ENCODE data around the gene DDX25.
"Not testable (repeated sequence)": the region's sequence is repeated elsewhere in the genome, so short reads cannot be mapped to it uniquely, and the experiment has no call there.

Gene DDX25

GRCh38 chr11:125903711-125904659 is at the start of gene DDX25:
Gene DDX25 (plus strand): TSS chr11:125904508. CDS start chr11:125904518, 10 bp downstream.
- DNase-seq (ENCODE audit: low read depth) = no peak

DNA sequence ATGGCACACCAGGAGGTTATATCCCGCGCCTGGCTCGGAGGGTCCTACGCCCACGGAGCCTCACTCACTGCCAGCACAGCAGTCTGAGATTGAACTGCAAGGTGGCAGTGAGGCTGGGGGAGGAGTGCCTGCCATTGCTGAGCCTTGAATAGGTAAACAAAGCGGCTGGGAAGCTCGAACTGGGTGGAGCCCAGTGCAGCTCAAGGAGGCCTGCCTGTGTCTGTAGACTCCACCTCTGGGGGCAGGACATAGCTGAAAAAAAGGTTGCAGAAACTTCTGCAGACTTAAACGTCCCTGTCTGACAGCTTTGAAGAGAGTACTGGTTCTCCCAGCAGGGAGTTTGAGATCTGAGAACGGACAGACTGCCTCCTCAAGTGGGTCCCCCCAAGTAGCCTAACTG is 46.6 kb upstream of the DDX25 start:
- not testable (repeated sequence) for DNase-seq (ENCODE audit: low read depth)

- DNase-seq (ENCODE audit: low read depth) = not testable (repeated sequence)
Observed at GRCh38 chr11:125862786-125863185, 41.5 kb upstream of the DDX25 start.

GRCh38 chr11:125865354-125865753 is 39.0 kb upstream of the DDX25 start:
- DNase-seq (ENCODE audit: low read depth) = not testable (repeated sequence)

GRCh38 chr11:125869521-125869920 is 34.8 kb upstream of the DDX25 start:
- DNase-seq (ENCODE audit: low read depth) = no peak

DNA sequence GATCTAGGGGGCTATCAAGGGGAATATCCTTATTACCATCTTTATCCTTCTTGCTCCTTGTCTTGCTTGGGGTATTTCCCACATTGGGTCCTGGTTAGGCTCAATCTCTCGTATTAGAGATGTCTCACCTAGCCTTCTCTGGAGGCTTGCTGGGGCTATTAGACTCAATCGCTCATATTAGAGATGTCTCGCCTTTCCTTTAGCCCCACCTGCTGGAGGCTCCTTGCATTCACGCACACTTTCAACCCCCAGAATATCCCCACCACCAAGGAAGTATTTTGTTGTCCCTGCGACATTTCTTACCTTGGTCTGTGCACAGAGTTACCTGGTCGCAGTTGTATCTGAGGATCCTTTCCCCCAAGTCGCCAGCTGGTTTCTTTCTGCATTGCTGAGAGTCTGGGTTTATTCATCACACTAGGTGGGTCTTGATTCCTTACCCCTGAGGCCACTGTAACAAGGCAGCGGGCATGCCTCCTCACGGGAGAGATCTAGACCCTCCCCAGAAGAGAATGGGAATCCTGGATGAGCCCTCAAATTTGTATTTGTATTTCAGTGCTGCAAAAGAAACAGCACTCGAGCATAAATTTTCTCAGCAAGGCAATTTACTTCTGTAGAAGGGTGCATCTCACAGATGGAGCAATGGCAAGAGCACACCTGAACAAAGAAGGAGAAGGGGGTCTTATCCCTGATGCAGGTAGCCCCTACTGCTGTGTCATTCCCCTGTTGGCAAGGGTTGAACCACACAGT is 32.7 kb upstream of the DDX25 start:
- no peak for DNase-seq (ENCODE audit: low read depth)

DNA sequence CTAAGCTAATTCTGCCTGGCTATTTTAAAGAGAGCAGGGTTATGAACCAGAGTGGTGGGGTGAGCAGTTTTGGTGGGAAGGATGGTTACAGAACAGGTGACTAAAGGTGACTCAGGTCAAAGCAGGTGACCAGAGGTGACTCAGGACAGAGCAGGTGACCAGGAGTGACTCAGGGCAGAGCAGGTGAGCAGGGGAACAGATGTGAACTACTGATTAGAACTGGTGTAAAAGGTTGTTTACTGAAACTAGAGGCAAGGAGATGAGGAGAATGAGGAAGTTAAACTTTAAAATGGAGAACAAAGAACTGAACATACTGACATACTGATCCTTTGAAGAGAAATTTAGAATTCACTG is 32.2 kb upstream of the DDX25 start:
- no peak for DNase-seq (ENCODE audit: low read depth)

- DNase-seq (ENCODE audit: low read depth) = no peak
Observed at GRCh38 chr11:125873881-125874555, 30.3 kb upstream of the DDX25 start.

- no peak for DNase-seq (ENCODE audit: low read depth)
Observed at GRCh38 chr11:125874556-125875124, 29.7 kb upstream of the DDX25 start.

DNA sequence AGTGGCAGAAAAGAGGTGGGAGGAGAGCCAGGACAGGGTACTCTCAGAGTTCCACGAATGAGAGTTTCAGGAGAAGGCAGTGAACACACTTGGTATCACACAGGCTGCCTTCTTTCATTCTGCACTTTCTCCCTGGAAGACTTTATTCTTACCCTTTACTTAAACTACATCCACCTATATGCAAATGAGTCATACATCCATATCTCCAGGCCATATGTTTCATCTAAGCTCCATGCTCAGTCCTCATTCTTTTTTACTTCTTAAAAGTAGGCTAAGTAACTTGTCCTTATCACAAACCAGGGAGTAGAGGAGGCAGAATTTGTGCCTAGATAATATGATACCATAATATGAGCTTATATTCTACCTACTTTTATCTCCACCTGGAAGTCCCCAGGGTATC is 23.0 kb upstream of the DDX25 start:
- no peak for DNase-seq (ENCODE audit: low read depth)

GRCh38 chr11:125883375-125883774 is 20.9 kb upstream of the DDX25 start:
- DNase-seq (ENCODE audit: low read depth) = no peak

- DNase-seq (ENCODE audit: low read depth) = peak; percentile 10
Observed at GRCh38 chr11:125886997-125887372, 17.3 kb upstream of the DDX25 start.

- DNase-seq (ENCODE audit: low read depth) = peak; percentile 98
Observed at GRCh38 chr11:125887373-125888324, 16.7 kb upstream of the DDX25 start, which contains the start of gene HYLS1. Gene HYLS1 (plus strand): TSS chr11:125887668. CDS start chr11:125899369, 11,701 bp downstream.

GRCh38 chr11:125890447-125891100 is 13.7 kb upstream of the DDX25 start:
- no peak for DNase-seq (ENCODE audit: low read depth)

- no peak for DNase-seq (ENCODE audit: low read depth)
Observed at GRCh38 chr11:125892071-125892470, 12.2 kb upstream of the DDX25 start.

DNA sequence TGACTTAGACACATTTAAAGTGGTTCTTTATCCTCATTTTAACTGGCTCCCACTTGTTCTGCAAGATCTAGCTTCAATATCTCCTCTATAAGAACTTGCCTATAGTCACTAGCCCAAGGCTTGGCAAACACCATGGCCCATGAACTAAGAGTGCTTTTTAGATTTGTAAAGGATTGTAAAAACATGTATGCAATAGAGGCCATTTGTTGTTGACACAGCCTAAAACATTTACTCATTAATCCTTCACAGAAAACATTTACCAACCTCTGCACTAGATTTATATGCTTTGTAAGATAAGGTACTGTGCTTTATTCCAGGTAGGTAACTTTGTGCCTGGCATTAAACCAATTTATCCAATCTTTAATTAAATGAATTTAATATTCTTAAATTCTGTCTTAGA is 11.3 kb upstream of the DDX25 start:
- no peak for DNase-seq (ENCODE audit: low read depth)

DNA sequence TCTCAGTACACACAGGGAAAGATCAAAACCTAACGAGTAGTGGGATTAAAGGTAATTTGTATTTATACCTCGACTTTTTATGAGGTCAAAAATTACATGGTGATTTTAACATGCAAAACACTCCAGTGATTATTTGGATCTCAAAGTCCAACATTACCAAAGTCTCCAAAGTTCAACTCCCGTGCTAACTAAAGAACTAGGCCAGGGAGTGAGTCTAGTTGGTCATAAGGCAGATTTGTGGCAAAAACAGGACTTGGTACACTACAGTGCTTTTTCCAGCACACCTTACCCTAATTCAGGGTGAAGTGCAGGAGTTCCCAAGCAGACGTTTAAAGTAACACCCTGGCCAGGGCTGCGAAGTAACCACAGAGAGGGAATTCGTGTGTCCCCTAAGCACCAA is 2.4 kb upstream of the DDX25 start:
- no peak for DNase-seq (ENCODE audit: low read depth)

- no peak for DNase-seq (ENCODE audit: low read depth)
Observed at GRCh38 chr11:125902277-125902926, 1.9 kb upstream of the DDX25 start.

DNA sequence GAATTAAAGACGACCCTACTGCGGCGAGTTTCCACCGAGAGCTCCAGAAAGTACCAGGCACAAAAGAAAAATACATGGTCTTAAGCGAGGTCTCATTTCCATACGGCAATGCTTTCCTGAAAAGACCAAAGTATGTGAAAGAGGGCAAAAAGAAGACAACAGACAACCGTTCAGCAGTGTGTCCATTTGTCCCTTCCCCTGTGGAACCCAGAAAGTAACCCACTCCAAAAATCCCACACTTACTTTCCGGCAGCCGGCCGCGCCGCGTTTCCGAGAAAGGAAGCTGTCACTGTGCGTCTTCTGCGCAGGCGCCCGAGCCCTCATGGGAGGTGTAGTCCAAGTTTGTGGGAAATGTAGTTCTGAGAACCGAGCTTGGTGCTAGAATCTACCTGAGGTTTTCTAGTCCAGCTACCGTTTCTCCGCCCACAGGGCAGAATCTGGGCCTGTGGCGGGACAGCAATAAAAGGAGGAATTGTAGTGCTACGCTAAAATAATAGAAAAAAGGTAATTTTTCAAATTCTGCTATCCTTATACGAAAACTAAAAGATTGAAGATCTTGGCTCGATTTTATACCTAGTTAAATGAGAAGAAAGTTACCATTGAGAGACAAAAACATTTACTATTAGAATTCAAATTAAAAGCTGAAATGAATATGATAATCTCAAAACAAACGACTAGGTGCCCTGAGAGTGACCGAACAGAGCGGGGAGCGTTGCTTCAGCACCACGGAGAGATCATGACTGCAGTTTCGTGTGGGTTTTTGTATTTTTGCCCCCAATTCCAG is 1.2 kb upstream of the DDX25 start, which contains the start of gene PUS3:
Gene PUS3 (minus strand): TSS at position 280 of the 784 bp plus-strand sequence. CDS start 6,922 bp downstream, outside the sequence.
- DNase-seq (ENCODE audit: low read depth) = peak; percentile 71

Measured in stimulated activated CD8-positive, alpha-beta memory T cell treated with anti-CD3 and anti-CD28 coated beads, Interleukin-15, amount 100 ng/mL, for 24 hours (primary cell).